Measurements from ENCODE around the gene SOX6.

The SOX6 gene

DNA sequence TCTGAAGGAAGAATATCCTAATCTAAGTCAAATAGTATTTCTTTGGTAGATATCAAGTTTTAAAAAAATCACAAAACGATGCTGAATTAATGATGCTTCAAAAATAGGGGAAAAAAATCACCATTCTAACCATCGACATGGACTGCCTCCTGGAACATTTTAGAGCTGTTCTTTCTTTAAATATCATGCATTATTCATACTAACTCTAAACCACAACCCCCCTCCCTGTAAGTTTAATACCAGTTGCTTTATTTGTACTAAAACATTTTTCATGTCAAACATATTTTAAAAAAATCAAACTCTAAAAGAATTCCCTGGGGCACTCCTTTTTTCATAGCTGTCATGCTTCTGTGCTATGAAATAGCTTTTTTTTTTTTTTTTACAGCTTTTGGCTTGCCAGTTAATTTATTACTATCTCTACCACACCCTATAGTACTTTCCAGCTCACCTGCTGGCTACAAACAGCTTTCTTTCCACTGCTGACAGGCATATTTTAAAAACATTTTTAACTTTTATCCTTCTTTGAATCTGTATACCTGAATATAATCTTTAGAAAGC is 256.9 kb downstream of the SOX6 start:
- TF ChIP-seq CTCF (IDR thresholded peaks at IDR 0.05; ENCODE audit: low read depth, low read length): no peak
- H3K4me3 ChIP-seq (replicated peaks in 1 of 2; ENCODE audit: low read depth in 2 of 2, low read length in 2 of 2): no peak overlapping the region
- DNase-seq (ENCODE audit: low read depth in 2 of 2): no peak

DNA sequence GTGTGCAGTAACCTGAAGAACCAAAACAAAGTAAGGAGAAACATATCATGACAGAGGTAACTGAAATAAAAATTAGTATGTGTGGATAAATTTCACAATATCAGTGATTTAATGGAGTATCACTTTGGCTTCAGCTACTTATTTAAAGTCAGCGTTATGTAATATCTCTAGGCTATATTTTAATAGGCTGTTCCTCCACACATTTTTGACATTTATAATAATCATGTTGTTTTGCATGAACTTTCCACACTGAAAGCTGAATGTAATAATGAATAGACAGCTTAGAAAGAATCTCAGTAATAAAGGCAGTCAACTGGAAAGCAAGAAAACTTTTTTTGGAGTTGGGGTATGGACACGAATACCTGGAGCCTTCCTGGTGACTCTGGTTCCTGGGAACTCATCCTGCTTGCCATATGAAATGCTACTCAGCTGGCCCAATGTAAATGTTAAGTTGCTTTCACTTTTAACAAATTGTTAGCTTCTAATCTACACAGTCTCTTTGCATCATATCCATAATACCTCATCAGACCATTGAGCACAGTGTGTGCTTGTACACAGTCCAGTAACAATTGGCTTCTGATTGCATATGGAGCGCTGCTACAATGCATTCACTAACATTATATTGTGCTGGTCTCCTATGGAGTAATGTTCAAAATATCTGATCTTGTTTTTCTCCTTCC is 257.7 kb downstream of the SOX6 start:
- no peak overlapping the region for H3K4me3 ChIP-seq (replicated peaks in 1 of 2; ENCODE audit: low read depth in 2 of 2, low read length in 2 of 2)
- DNase-seq (ENCODE audit: low read depth in 2 of 2): no peak
- no peak for TF ChIP-seq CTCF (IDR thresholded peaks at IDR 0.05; ENCODE audit: low read depth, low read length)

DNA sequence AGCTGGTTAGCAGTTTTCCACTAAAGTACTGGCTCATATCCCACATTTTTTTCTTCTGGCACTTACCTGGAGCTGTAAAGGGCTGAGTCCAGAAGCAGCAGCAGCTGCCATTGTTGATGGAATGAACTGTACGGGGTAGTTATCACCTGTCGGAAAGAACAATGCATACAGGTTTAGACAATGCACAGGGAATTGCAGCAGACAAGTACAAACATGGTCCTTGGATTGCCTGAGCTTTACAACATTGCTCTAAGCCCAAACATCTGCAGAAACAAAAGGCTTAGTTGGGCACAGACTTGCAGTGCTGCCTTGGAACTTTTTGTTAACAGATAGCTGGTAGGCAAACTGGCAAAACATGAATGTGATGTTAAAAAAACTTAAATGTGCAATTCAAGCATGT is 258.8 kb downstream of the SOX6 start:
- DNase-seq (ENCODE audit: low read depth in 2 of 2): no peak
- no peak overlapping the region for H3K4me3 ChIP-seq (replicated peaks in 1 of 2; ENCODE audit: low read depth in 2 of 2, low read length in 2 of 2)
- TF ChIP-seq CTCF (IDR thresholded peaks at IDR 0.05; ENCODE audit: low read depth, low read length): no peak

DNA sequence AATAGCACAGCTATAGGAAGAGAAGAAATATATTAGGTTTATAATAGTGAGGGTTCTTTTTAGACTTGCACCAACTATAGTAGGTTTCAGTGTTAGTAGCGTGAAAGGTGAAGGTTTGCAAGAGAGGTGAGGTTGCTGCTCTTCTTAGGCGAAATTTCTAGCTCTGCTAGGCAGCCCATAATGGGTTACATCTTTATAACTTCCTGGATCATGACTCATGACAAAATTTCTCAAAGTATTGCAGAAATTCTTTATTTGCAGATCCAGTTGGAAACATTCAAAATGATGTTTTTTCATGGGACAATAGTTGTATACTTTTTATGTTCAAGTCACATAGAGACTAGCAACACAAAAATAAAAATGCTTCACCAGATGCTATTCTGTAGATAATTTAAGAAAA is 260.0 kb downstream of the SOX6 start:
- DNase-seq (ENCODE audit: low read depth in 2 of 2): peak; percentile 11 to 44
- TF ChIP-seq CTCF (IDR thresholded peaks at IDR 0.05; ENCODE audit: low read depth, low read length): no peak
- H3K4me3 ChIP-seq (replicated peaks in 1 of 2; ENCODE audit: low read depth in 2 of 2, low read length in 2 of 2): no peak overlapping the region

DNA sequence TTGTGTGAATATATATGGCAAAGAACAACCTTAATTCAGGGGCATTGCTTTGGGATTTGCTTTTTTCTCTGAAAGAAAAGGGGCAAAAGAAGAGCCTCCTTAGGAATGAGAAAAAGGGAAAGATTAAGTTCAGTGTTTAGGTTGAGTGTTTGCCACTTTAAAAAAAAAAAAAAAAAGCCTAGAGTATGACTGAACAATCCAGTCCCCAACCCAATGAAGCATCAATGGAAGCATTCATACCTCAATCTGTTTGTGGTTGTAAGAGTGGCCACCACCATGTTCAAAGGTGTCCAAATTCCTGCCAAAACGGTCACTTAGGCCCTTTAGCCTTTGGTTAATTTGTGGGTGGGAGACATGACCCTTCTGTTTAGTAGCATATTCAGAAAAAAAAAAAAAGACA is 260.6 kb downstream of the SOX6 start:
- no peak for DNase-seq (ENCODE audit: low read depth in 2 of 2)
- TF ChIP-seq CTCF (IDR thresholded peaks at IDR 0.05; ENCODE audit: low read depth, low read length): no peak
- H3K4me3 ChIP-seq (replicated peaks in 1 of 2; ENCODE audit: low read depth in 2 of 2, low read length in 2 of 2): no peak overlapping the region

- no peak for TF ChIP-seq CTCF (IDR thresholded peaks at IDR 0.05; ENCODE audit: low read depth, low read length)
- no peak for DNase-seq (ENCODE audit: low read depth in 2 of 2)
- H3K4me3 ChIP-seq (replicated peaks in 1 of 2; ENCODE audit: low read depth in 2 of 2, low read length in 2 of 2): no peak overlapping the region
These were observed 262.3 kb downstream of the SOX6 start for GRCh38 chr11:16093889-16094653.

Measured in cardiac fibroblast (primary cell).